UCSD-AML1 (cell line): ENCODE data around the gene PDZD4.

Experiments
- DNase-seq: peaks from one replicate; lab custom pipeline; 2025; ENCODE audit not compliant: unreplicated experiment; lab: John Stamatoyannopoulos, UW

The PDZD4 gene

GRCh38 chrX:153789654-153790053, 40.7 kb downstream of the PDZD4 start:
- no peak for DNase-seq

- no peak for DNase-seq
Observed at GRCh38 chrX:153786669-153787068, 43.7 kb downstream of the PDZD4 start.

GRCh38 chrX:153784325-153784967, 45.9 kb downstream of the PDZD4 start:
- DNase-seq, result no peak

- no peak for DNase-seq
Observed at GRCh38 chrX:153783378-153784013, 46.8 kb downstream of the PDZD4 start.

GRCh38 chrX:153782871-153783270, 47.5 kb downstream of the PDZD4 start:
- DNase-seq, result no peak

- no peak for DNase-seq
Observed at GRCh38 chrX:153782313-153782712, 48.0 kb downstream of the PDZD4 start.

- no peak for DNase-seq
Observed at GRCh38 chrX:153781428-153782047, 48.8 kb downstream of the PDZD4 start.

- DNase-seq, result no peak
Observed at GRCh38 chrX:153780678-153781427, 49.5 kb downstream of the PDZD4 start, which contains the start of gene SRPK3. TSS of gene SRPK3 (plus strand) at chrX:153781041. CDS start at chrX:153781087, 46 bp downstream.

GRCh38 chrX:153779891-153780677, 50.3 kb downstream of the PDZD4 start:
- DNase-seq, result no peak

GRCh38 chrX:153778684-153779101, 51.7 kb downstream of the PDZD4 start:
- DNase-seq, result peak; percentile 42

- DNase-seq, result no peak
Observed at GRCh38 chrX:153778181-153778580, 52.2 kb downstream of the PDZD4 start.

GRCh38 chrX:153777261-153778090, 52.9 kb downstream of the PDZD4 start:
- no peak for DNase-seq

- no peak for DNase-seq
Observed at GRCh38 chrX:153776611-153777045, 53.7 kb downstream of the PDZD4 start.

GRCh38 chrX:153776120-153776599, 54.2 kb downstream of the PDZD4 start:
- DNase-seq, result no peak

- DNase-seq, result no peak
Observed at GRCh38 chrX:153775293-153776119, 54.8 kb downstream of the PDZD4 start.

GRCh38 chrX:153774576-153775292, 55.6 kb downstream of the PDZD4 start:
- no peak for DNase-seq

GRCh38 chrX:153773741-153774575, 56.4 kb downstream of the PDZD4 start:
- DNase-seq, result no peak
